ENCODE results near the gene ANXA6.
"Not testable (repeated sequence)": the region's sequence is repeated elsewhere in the genome, so short reads cannot be mapped to it uniquely, and the experiment has no call there.

ANXA6 gene

GRCh38 chr5:151157426-151158286 lies at the start of gene ANXA6:
TSS of gene ANXA6 (minus strand) at chr5:151157779. CDS start at chr5:151147901, 9,878 bp downstream.
- DNase-seq (ENCODE audit: low spot score), result peak; percentile 49

GRCh38 chr5:151205411-151205810 lies 47.8 kb upstream of the ANXA6 start:
- no peak for DNase-seq (ENCODE audit: low spot score)

DNA sequence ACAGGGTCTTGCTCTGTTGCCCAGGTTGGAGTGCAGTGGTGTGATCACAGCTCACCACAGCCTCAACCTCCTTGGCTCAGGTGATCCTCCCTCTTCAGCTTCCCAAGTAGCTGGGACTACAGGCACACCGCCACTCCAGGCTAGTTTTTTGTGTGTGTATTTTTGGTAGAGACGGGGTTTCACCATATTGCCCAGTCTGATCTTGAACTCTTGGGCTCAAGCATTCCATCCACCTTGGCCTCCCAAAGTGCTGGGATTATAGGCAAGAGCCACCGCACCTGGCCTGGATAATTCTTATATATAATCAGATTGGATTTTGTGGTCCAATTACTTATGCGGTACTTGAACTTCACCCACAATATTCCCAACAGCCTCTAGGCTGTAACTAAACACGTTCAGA lies 46.5 kb upstream of the ANXA6 start:
- DNase-seq (ENCODE audit: low spot score), result no peak

GRCh38 chr5:151202381-151203139 lies 45.0 kb upstream of the ANXA6 start:
- DNase-seq (ENCODE audit: low spot score), result no peak

GRCh38 chr5:151200913-151201595 lies 43.5 kb upstream of the ANXA6 start:
- DNase-seq (ENCODE audit: low spot score), result no peak

GRCh38 chr5:151199581-151200185 lies 42.1 kb upstream of the ANXA6 start:
- no peak for DNase-seq (ENCODE audit: low spot score)

- DNase-seq (ENCODE audit: low spot score), result no peak
These were observed 41.3 kb upstream of the ANXA6 start for GRCh38 chr5:151198861-151199260.

DNA sequence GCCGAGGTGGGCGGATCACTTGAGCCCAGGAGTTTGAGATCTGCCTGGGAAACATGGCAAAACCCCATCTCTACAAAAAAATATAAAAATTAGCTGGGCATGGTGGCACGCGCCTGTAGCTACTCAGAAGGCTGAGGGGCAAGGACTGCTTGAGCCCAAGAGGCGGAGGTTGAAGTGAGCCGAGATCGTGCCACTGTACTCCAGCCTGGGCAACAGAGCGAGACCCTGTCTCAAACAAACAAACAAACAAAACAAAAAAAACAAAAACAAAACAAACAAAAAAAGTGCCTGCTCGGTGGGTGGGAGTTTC lies 39.7 kb upstream of the ANXA6 start:
- not testable (repeated sequence) for DNase-seq (ENCODE audit: low spot score)

DNA sequence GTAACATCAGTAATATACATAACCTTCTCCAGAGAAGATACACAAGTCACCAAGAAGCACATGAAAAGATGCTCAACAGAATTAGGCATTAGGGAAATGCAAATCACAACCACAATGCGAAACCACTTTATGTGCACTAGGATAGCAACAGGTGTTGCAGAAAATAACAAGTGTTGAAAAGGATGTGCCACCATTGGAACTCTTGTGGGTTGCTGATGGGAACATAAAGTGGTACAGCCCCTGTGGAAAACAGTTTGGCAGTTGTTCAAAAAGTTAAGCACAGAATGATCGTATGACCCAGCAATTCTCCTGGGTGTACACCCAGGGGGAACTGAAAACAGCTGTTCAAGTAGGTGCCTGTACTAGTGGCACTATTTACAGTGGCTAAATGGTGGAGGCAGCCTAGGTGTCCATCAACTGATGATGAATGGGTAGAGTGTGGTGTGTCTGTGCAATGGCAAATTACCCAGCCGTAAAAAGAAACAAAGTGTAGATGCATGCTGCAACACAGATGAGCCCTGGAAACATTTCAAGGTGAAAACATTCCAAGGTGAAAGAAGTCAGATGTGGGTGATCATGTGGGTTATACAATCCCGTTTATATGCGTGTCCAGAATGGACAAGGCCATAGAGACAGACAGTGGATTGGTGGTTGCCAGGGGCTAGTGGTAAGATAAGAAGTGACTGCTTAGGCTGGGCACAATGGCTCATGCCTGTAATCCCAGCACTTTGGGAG lies 39.1 kb upstream of the ANXA6 start:
- DNase-seq (ENCODE audit: low spot score), result no peak

DNA sequence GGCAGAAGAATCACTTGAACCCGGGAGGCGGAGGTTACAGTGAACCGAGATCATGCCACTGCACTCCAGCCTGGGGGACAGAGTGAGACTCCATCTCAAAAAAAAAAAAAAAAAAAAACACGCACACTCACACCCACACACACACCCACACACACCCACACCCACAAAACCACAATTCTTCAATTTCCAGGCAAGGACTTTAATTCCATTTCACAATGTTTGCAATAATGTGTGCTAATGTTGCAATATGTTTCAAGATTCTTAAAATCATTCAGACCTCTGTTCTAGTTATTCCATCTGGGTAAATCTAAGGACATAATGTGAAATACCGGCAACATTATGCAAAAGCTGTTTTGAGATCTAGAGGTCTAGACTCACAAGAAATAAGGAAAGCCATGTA lies 38.0 kb upstream of the ANXA6 start:
- no peak for DNase-seq (ENCODE audit: low spot score)

DNA sequence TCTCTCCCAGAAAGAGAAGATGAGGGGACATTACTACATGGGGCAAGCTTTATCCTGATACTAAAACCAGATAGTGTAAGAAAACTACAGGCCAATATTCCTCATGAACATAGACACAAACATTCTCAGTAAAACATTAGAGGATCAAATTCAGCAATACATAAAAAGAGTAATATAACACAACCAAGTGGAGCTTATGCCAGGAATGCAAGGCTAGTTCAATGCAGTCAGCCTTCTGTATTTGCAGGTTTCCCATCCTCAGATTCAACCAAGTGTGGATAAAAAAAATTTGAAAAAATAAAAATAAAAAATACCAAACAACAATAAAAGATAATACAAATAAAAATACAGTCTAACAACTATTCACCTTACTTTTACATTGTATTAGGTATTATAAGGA lies 35.0 kb upstream of the ANXA6 start:
- no peak for DNase-seq (ENCODE audit: low spot score)

DNA sequence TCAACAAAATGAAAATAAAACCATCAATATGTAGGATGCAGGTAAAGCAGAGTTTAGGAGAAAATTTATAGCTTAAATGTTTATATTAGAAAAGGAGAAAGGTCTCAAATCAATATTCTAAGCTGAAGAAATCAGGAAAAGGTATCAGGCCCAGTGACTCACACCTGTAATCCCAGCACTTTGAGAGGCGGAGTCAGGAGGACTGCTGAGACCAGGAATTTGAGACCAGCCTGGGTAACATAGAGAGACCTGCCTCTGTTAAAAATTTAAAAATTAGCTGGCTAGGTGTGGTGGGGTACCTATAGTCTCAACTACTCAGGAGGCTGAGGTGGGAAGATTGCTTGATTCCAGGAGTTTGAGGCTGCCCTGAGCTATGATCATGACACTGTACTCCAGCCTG lies 34.1 kb upstream of the ANXA6 start:
- DNase-seq (ENCODE audit: low spot score), result no peak

- DNase-seq (ENCODE audit: low spot score), result no peak
These were observed 31.6 kb upstream of the ANXA6 start for GRCh38 chr5:151189151-151189550.

- no peak for DNase-seq (ENCODE audit: low spot score)
These were observed 29.0 kb upstream of the ANXA6 start for GRCh38 chr5:151186538-151186937.

GRCh38 chr5:151186052-151186451 lies 28.5 kb upstream of the ANXA6 start:
- no peak for DNase-seq (ENCODE audit: low spot score)

GRCh38 chr5:151184316-151185042 lies 26.9 kb upstream of the ANXA6 start:
- DNase-seq (ENCODE audit: low spot score), result no peak

DNA sequence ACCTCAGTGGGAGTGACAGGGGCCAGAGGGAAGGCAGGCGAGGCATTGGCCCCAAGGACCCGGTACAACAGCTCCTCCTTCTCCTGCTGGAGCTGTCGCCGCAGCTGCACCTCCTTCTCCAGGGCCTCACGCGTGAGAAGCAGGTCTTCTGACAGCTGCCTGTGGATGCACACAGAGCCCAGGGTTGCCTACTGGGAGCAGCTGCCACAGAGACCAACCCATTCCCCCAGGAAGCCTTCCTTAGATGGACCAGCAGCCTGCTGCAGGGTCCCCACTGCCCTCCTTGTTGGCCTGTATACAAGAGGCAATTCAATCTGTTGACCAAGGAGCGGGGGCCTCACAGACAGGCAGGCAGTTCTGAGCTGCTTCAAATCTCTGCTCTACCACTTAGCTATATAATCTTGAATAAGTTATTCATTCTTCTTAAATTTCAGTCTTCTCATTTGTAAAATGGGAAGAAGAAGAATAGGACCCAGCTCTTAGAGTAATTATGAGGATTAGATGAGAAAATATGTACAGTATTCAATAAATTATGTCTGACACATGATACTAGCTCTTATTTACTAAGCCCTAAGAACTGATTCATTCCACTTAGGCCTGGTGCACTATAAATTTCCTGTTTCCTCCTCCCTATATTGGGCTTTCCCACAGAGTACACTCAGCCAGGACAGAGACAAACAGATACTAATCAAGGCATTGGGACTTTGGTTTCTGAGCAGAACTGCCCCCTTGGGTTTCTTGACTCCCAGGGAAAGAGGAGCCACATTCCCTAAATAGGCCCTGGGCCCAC lies 26.1 kb upstream of the ANXA6 start:
- DNase-seq (ENCODE audit: low spot score), result no peak

- no peak for DNase-seq (ENCODE audit: low spot score)
These were observed 25.4 kb upstream of the ANXA6 start for GRCh38 chr5:151182976-151183375.

DNA sequence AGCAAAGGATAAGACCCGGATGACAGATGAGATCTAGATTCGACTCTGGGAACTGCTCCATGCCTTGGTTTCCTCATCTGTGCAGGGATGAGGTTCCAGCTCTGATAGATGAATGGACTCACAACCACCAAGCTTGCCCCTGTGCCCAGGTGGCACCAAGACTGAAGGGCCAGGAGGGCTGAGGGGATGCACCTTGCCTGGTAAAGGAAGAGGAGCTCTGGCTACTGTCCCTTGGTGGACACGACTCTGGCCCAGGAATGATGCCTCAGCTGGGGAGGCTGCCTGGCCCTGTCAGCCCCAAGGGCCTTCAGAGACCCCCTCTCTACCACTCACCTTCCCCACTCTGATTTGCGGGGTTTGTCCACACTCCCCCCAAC lies 24.9 kb upstream of the ANXA6 start:
- DNase-seq (ENCODE audit: low spot score), result no peak

GRCh38 chr5:151181818-151182523 lies 24.4 kb upstream of the ANXA6 start:
- no peak for DNase-seq (ENCODE audit: low spot score)

Measured in COLO829 (cell line).